Central memory CD4-positive, alpha-beta T cell (primary cell): Measurements from ENCODE around the gene PIWIL4.

Source experiments
- DNase-seq: peaks from one replicate; pipeline ENCODE4 v3.0.0; 2022
- total RNA-seq, 3 experiments: gene quantifications; one replicate each; lab custom pipeline; 2026; lab: John Stamatoyannopoulos, UW

PIWIL4 gene
- total RNA-seq = 0.53 to 3.3 (median 2.1) reads per million in 3 experiments

DNA sequence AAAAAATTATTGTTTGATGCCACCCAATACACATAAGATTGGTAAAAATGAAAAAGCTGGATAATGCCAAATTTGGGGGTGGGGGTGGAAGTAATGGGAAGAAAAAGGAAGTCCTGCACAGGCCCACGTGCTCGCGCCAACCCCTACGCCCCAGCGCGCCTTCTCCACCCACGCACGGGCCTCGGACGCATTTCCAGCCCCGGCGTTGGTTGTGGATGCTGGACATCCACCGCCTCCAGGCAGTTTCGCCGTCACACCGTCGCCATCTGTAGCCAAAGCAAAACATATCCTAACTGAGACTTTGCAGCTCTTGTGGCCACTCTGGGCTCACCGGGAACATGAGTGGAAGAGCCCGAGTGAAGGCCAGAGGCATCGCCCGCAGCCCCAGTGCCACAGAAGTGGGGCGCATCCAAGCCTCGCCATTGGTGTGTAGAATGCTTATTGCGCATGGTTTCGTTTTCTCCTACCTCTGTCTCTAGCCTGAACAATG, at the start of gene PIWIL4:
Gene PIWIL4 (plus strand): TSS at position 188 of the 490 bp plus-strand sequence. CDS start 151 bp downstream, at position 339.
- DNase-seq = no peak

- DNase-seq = no peak
Observed at GRCh38 chr11:94518300-94518699, 48.9 kb upstream of the PIWIL4 start.

DNA sequence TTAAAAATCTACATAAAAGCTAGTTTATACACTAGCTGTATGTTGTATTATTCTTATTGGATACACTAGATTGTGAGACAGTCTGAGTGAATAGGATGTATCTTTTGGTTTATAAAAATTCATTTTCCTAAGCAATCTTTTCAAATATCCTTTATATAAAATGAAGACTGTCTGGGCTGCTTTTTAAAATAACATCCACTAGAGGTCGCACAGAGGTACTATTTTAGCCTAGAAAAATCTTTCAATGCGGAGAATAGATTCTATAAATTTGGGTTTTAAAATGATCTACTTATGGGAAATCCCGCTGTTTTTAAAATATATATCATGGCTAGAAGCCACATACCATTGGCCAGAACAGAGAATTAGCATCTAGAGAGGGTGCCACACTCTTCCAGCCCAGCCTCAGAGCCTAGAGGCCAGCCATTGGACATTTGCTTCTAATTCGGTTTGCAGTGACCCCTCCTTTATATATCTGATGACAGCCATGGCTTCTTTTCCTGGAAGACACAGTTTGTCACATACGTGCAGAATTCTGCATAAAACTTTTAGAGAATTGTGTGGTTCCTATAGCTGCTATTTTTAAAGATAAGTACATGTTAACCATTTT, 47.6 kb upstream of the PIWIL4 start:
- no peak for DNase-seq

GRCh38 chr11:94521684-94522083, 45.5 kb upstream of the PIWIL4 start:
- DNase-seq = no peak

DNA sequence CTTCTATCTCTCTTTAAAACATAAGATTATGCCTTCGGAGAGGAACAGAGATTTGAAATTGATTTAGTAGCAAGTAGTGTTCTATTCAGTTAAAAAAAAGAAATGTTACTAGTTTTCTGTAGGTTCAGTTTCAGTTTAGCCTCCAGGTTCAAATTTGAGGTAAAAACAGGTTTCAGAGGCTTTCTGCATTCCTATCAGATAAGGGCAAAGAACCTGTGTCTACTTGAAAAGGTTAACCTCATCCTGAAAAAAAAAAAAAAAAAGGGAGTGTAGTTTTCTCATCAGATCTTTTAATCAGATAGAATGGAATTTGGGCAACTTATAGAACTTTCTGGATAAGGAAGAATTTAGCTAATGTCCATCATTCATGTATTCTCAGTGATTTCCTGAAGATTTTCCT, 42.8 kb upstream of the PIWIL4 start:
- no peak for DNase-seq

DNA sequence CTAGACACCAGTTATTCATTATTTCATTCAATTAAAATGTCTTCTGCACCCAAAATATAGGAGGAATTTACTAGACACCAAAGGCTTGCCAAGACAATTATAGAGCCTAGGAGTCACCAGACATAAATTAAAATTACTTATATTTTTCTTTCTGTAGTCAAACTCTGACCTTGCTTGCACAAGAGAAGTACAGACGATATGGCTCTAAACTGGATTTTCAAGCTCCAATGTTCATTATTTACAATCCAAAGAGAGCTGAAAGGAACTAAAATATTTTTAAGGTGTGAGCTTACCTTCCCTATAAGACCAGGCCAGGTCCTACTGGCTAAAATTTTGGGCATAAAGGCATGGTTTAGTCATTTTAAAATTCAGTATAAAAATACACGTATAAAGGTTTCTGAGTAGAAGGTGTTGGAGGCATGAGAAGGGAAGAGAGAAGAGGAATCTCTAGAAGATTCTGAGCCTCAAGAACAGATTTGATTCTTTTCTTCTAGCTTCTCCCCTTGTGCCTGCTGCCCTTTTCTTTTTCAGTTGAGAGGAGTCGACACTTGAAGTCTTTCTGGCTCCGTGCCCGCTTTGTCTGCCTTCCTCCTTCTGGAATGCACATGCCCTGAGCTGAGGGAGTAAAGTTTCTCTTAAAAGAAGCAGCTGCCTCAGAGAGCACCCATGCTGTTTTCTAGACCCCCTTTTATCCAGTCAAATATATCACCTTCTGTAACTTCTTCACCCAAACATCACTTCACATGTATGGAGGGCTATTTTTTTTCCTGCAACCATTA, 41.4 kb upstream of the PIWIL4 start:
- DNase-seq = no peak

DNA sequence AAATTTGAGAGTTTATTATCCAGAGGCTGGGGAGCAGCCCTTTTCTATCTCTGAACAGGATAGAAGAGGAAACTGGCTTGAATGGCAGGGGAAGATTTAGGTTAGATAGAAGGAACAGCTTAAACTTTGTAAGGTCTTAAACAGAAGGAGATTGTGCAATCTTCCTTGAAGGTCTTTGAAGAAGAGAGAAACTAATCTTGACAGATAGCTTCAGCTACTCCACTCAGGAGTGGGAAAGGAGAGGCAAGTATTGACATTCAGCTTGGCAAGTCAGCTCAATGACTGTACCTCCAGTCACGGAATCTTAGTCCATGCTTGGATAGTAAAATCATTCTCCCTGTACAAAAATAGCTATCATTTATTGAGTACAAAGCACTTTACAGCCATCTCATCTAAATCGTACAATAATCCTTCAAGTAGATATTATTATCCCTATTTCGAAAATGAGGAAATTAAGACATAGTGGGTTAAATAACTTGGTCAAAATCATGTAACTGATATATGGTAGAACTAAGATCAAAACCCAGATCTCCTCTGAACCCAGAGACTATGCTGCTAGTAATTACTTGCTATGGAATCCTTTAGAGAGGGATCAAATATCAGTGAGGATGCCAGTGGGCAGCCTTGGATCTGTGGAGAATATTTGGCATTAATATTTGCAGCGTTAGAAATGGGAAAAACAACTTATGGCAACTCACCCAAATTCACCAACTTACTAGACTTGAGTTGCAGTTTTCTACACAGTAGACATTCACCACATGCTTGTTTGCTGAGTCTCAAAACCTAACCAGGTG, 40.3 kb upstream of the PIWIL4 start:
- DNase-seq = no peak

DNA sequence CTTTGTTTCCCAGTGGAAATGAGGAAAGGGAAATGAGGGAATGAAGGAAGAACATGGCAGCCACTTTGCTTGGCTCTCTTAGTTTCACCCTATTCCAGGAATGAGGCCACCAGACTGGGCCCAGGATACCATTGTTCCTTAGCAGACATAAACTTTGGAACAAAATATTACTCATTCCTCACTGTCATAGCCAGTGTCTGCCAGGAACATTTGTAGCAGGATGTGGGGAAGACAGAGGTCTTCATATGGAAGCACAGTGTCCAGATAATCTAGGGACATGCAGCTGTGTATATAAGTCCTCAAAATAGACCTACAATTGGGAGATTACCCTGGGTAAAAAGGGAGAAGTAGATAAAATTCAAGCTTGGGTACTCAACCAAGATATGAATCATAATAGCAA, 38.6 kb upstream of the PIWIL4 start:
- DNase-seq = no peak

DNA sequence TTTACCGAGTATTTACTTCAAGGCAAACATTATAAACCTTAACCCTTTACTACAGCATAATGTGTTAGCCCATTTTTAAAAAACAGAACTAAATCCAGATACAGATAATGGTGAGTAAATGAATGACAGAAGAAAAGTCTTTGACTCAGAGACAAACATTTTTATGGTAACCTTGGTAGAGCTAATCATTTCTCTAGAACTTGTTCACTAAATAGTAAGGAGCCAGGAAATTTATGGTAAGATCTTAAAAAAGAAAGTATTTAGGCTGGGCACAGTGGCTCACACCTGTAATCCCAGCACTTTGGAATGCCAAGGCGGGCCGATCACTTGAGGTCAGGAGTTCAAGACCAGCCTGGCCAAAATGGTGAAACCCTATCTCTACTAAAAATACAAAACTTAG, 35.0 kb upstream of the PIWIL4 start:
- DNase-seq = no peak

- no peak for DNase-seq
Observed at GRCh38 chr11:94533206-94533605, 34.0 kb upstream of the PIWIL4 start.

DNA sequence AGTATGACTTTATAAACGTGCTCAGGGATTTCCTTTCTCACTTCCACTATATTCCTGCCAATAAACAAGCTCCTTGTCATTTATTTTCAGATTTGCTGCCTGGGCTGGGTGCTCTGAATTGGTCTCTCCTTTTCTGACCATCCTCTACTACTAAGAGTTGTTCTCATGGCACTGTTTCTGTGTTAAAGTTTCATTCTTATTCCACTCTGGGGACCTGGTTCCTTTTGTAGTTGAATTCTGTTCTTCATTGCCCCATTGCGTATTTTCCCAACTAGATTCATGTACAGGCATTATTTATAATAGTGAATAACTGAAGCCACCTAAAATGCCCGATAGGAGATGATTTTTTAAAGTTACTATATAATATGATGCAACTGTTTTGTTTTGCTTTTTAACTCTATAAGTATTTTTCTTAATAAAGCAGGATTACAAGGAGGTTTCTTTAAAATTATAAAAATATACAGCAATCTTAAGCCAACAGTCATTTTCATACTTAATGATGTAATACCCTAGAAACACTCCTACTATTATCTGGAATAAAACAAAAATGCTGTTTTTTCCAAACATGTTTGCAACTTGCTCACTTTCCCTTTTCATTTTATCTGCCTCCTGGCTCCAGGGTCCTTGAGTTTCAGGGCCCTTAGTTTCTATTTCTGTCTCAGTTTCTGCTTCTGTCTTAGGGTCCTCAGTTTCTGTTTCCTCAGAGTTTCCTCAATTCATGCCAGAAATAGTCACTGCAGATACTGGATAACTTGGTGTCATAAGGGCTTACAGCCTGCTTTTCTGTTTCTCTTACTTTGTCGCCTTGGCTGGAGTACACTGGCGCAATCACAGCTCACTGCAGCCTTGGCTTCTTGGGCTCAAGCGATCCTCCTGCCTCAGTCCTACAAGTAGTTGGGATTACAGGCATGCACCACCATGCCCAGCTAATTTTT, 33.2 kb upstream of the PIWIL4 start:
- no peak for DNase-seq

- no peak for DNase-seq
Observed at GRCh38 chr11:94536386-94536785, 30.8 kb upstream of the PIWIL4 start.

DNA sequence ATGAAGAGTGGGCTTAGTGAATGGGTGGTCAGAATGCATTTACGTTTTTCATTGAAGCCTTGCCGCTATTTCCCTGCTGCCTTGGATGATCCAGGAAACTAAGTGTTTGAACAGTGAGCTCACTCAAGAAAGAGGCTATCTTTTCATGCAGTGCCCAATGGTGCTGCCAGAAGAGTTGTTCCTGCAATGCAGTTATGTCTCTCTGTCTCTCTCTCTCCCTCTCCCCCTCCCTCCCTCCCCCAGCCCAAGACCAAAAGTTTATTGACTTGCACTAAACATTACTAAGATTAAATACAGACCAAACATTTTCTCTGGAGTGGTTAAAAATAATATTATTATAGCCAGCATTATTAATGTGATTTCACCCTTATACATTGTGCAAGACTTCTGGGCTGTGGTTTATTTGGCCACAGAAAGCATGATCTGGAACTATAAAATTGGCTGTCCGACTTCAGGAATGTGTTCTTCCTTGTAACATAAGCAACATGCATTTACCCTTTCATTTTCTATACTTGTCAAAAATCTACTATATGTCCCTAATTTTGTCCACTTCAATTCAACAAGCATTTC, 30.1 kb upstream of the PIWIL4 start:
- DNase-seq = no peak

DNA sequence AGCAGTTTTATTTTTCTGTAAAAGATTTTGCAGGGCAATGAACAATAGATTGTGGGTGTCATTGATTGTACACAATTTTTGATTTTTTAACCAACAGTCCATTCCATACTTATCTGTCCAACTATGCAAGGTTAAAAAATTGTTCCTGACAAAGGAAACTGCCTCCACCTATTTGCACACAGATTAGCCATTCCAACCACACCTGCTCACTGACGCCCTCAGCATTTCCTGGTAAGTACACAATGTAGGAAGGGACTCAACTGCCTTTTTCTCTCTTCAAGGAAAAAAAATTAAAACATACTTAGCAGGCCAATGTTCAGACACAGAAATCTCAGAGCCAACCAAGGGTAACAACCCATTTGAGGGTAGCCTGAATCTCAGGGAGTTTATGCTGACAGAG, 27.7 kb upstream of the PIWIL4 start:
- no peak for DNase-seq

DNA sequence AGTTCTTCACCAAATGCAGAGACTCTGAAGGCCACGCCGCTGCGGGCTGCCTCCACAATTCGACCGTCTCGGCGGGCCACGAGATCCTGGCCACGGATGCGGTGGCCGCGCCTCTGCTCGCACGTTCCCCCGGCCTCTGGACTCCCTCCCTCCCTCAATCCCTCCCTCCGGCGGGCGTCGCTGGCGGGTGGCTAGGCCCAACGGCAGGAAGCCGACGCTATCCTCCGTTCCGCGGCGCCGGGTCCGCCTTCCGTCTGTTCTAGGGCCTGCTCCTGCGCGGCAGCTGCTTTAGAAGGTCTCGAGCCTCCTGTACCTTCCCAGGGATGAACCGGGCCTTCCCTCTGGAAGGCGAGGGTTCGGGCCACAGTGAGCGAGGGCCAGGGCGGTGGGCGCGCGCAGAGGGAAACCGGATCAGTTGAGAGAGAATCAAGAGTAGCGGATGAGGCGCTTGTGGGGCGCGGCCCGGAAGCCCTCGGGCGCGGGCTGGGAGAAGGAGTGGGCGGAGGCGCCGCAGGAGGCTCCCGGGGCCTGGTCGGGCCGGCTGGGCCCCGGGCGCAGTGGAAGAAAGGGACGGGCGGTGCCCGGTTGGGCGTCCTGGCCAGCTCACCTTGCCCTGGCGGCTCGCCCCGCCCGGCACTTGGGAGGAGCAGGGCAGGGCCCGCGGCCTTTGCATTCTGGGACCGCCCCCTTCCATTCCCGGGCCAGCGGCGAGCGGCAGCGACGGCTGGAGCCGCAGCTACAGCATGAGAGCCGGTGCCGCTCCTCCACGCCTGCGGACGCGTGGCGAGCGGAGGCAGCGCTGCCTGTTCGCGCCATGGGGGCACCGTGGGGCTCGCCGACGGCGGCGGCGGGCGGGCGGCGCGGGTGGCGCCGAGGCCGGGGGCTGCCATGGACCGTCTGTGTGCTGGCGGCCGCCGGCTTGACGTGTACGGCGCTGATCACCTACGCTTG, 23.2 kb upstream of the PIWIL4 start, which contains the start of gene FUT4:
Gene FUT4 (plus strand): TSS at position 227 of the 951 bp plus-strand sequence. CDS start 213 bp downstream, at position 440.
- DNase-seq = peak; percentile 67

GRCh38 chr11:94544646-94545263, 22.4 kb upstream of the PIWIL4 start:
- peak; percentile 5 for DNase-seq

DNA sequence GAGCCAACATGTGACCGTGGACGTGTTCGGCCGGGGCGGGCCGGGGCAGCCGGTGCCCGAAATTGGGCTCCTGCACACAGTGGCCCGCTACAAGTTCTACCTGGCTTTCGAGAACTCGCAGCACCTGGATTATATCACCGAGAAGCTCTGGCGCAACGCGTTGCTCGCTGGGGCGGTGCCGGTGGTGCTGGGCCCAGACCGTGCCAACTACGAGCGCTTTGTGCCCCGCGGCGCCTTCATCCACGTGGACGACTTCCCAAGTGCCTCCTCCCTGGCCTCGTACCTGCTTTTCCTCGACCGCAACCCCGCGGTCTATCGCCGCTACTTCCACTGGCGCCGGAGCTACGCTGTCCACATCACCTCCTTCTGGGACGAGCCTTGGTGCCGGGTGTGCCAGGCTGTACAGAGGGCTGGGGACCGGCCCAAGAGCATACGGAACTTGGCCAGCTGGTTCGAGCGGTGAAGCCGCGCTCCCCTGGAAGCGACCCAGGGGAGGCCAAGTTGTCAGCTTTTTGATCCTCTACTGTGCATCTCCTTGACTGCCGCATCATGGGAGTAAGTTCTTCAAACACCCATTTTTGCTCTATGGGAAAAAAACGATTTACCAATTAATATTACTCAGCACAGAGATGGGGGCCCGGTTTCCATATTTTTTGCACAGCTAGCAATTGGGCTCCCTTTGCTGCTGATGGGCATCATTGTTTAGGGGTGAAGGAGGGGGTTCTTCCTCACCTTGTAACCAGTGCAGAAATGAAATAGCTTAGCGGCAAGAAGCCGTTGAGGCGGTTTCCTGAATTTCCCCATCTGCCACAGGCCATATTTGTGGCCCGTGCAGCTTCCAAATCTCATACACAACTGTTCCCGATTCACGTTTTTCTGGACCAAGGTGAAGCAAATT, 21.7 kb upstream of the PIWIL4 start:
- DNase-seq = no peak

DNA sequence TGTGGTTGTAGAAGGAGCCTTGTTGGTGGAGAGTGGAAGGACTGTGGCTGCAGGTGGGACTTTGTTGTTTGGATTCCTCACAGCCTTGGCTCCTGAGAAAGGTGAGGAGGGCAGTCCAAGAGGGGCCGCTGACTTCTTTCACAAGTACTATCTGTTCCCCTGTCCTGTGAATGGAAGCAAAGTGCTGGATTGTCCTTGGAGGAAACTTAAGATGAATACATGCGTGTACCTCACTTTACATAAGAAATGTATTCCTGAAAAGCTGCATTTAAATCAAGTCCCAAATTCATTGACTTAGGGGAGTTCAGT, 21.1 kb upstream of the PIWIL4 start:
- DNase-seq = no peak

DNA sequence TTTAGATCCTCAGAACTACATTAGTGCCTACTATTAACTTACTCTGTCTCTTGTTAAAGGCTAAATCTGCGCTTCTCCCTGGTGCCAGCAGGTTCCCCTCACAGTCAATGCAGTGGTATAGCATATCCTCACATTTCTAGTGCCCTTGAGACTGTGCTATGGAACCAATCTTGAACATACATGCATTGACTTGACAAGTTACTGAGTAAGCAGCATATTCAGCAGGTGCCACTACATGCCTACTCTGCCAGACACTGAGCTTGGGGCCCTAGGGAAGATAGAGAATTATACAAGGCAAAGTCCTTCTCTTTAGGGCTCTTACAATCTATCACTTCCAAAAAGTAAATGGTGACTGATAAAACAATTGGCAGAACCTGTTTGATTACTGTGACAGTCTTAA, 20.3 kb upstream of the PIWIL4 start:
- DNase-seq = no peak
